ENCODE measurements around the gene CADPS.

CADPS gene

GRCh38 chr3:62542185-62542584 is 333.0 kb downstream of the CADPS start:
- no peak overlapping the region for H3K9ac ChIP-seq
- no peak overlapping the region for H3K4me2 ChIP-seq
- no peaks in the 10 kb centered on the region for H4K20me1 ChIP-seq
- H3K9me3 ChIP-seq = no peaks in the 10 kb centered on the region
- no peaks in the 10 kb centered on the region for H3K4me1 ChIP-seq
- H3K36me3 ChIP-seq = no peaks in the 10 kb centered on the region
- no peak overlapping the region for H3K4me3 ChIP-seq
- no peak for TF ChIP-seq Cebpa-rat (IDR thresholded peaks at IDR 0.05)
- H3K27ac ChIP-seq = no peak overlapping the region
- H3K27me3 ChIP-seq = no peaks in the 10 kb centered on the region

- no peaks in the 10 kb centered on the region for H3K27me3 ChIP-seq
- no peak overlapping the region for H3K4me2 ChIP-seq
- H3K36me3 ChIP-seq = no peaks in the 10 kb centered on the region
- H3K4me1 ChIP-seq = no peaks in the 10 kb centered on the region
- H4K20me1 ChIP-seq = no peaks in the 10 kb centered on the region
- TF ChIP-seq Cebpa-rat (IDR thresholded peaks at IDR 0.05) = no peak
- no peak overlapping the region for H3K9ac ChIP-seq
- H3K9me3 ChIP-seq = no peaks in the 10 kb centered on the region
- no peak overlapping the region for H3K27ac ChIP-seq
- no peak overlapping the region for H3K4me3 ChIP-seq
Observed at GRCh38 chr3:62539762-62540161, 335.5 kb downstream of the CADPS start.

GRCh38 chr3:62538691-62539356 is 336.4 kb downstream of the CADPS start:
- Histone ChIP-seq H3K9me3 (no peaks in the 10 kb centered on the region), H3K4me2 (no peak overlapping the region), H3K27ac (no peak overlapping the region), H3K36me3 (no peaks in the 10 kb centered on the region), H4K20me1 (no peaks in the 10 kb centered on the region), H3K4me1 (no peaks in the 10 kb centered on the region), H3K27me3 (no peaks in the 10 kb centered on the region), H3K9ac (no peak overlapping the region), H3K4me3 (no peak overlapping the region)
- TF ChIP-seq Cebpa-rat (IDR thresholded peaks at IDR 0.05) = no peak

GRCh38 chr3:62534326-62534725 is 340.9 kb downstream of the CADPS start:
- H3K4me2 ChIP-seq = no peak overlapping the region
- no peaks in the 10 kb centered on the region for H4K20me1 ChIP-seq
- H3K9ac ChIP-seq = no peak overlapping the region
- no peaks in the 10 kb centered on the region for H3K27me3 ChIP-seq
- TF ChIP-seq Cebpa-rat (IDR thresholded peaks at IDR 0.05) = no peak
- no peak overlapping the region for H3K4me3 ChIP-seq
- no peaks in the 10 kb centered on the region for H3K4me1 ChIP-seq
- no peaks in the 10 kb centered on the region for H3K36me3 ChIP-seq
- H3K27ac ChIP-seq = no peak overlapping the region
- H3K9me3 ChIP-seq = no peaks in the 10 kb centered on the region

GRCh38 chr3:62532796-62533195 is 342.4 kb downstream of the CADPS start:
- H3K27ac ChIP-seq = no peak overlapping the region
- TF ChIP-seq Cebpa-rat (IDR thresholded peaks at IDR 0.05) = no peak
- H3K36me3 ChIP-seq = no peaks in the 10 kb centered on the region
- H3K4me1 ChIP-seq = no peaks in the 10 kb centered on the region
- H4K20me1 ChIP-seq = no peaks in the 10 kb centered on the region
- H3K4me2 ChIP-seq = no peak overlapping the region
- no peaks in the 10 kb centered on the region for H3K27me3 ChIP-seq
- no peak overlapping the region for H3K4me3 ChIP-seq
- H3K9me3 ChIP-seq = no peaks in the 10 kb centered on the region
- no peak overlapping the region for H3K9ac ChIP-seq

- H3K4me2 ChIP-seq = no peak overlapping the region
- no peaks in the 10 kb centered on the region for H3K9me3 ChIP-seq
- H3K36me3 ChIP-seq = no peaks in the 10 kb centered on the region
- no peaks in the 10 kb centered on the region for H3K27me3 ChIP-seq
- H3K4me1 ChIP-seq = no peaks in the 10 kb centered on the region
- no peak overlapping the region for H3K27ac ChIP-seq
- H3K9ac ChIP-seq = no peak overlapping the region
- H3K4me3 ChIP-seq = no peak overlapping the region
- no peaks in the 10 kb centered on the region for H4K20me1 ChIP-seq
- no peak for TF ChIP-seq Cebpa-rat (IDR thresholded peaks at IDR 0.05)
Observed at GRCh38 chr3:62531981-62532380, 343.2 kb downstream of the CADPS start.

- Histone ChIP-seq H3K9ac (no peak overlapping the region), H3K4me3 (no peak overlapping the region), H3K27ac (no peak overlapping the region), H3K9me3 (no peaks in the 10 kb centered on the region), H3K27me3 (no peaks in the 10 kb centered on the region), H3K4me1 (no peaks in the 10 kb centered on the region), H3K36me3 (no peaks in the 10 kb centered on the region), H4K20me1 (no peaks in the 10 kb centered on the region), H3K4me2 (no peak overlapping the region)
- no peak for TF ChIP-seq Cebpa-rat (IDR thresholded peaks at IDR 0.05)
Observed at GRCh38 chr3:62531493-62531892, 343.7 kb downstream of the CADPS start.

- no peaks in the 10 kb centered on the region for H3K36me3 ChIP-seq
- TF ChIP-seq Cebpa-rat (IDR thresholded peaks at IDR 0.05) = no peak
- H3K4me3 ChIP-seq = no peak overlapping the region
- no peak overlapping the region for H3K9ac ChIP-seq
- no peaks in the 10 kb centered on the region for H3K9me3 ChIP-seq
- H3K27ac ChIP-seq = no peak overlapping the region
- no peak overlapping the region for H3K4me2 ChIP-seq
- no peaks in the 10 kb centered on the region for H4K20me1 ChIP-seq
- no peaks in the 10 kb centered on the region for H3K4me1 ChIP-seq
- no peaks in the 10 kb centered on the region for H3K27me3 ChIP-seq
Observed at GRCh38 chr3:62529230-62529629, 346.0 kb downstream of the CADPS start.

- Histone ChIP-seq H3K27me3 (no peaks in the 10 kb centered on the region), H3K4me3 (no peak overlapping the region), H3K4me1 (no peaks in the 10 kb centered on the region), H3K27ac (no peak overlapping the region), H3K9me3 (no peaks in the 10 kb centered on the region), H3K4me2 (no peak overlapping the region), H3K36me3 (no peaks in the 10 kb centered on the region), H3K9ac (no peak overlapping the region), H4K20me1 (no peaks in the 10 kb centered on the region)
- TF ChIP-seq Cebpa-rat (IDR thresholded peaks at IDR 0.05) = no peak
Observed at GRCh38 chr3:62527474-62527873, 347.7 kb downstream of the CADPS start.

- no peaks in the 10 kb centered on the region for H3K9me3 ChIP-seq
- H3K27ac ChIP-seq = no peak overlapping the region
- H3K27me3 ChIP-seq = no peaks in the 10 kb centered on the region
- H4K20me1 ChIP-seq = no peaks in the 10 kb centered on the region
- no peaks in the 10 kb centered on the region for H3K36me3 ChIP-seq
- H3K9ac ChIP-seq = no peak overlapping the region
- no peak overlapping the region for H3K4me2 ChIP-seq
- no peak overlapping the region for H3K4me3 ChIP-seq
- no peak for TF ChIP-seq Cebpa-rat (IDR thresholded peaks at IDR 0.05)
- H3K4me1 ChIP-seq = no peaks in the 10 kb centered on the region
Observed at GRCh38 chr3:62525281-62525680, 349.9 kb downstream of the CADPS start.

GRCh38 chr3:62523672-62524071 is 351.5 kb downstream of the CADPS start:
- Histone ChIP-seq H3K9me3 (no peaks in the 10 kb centered on the region), H4K20me1 (no peaks in the 10 kb centered on the region), H3K27me3 (no peaks in the 10 kb centered on the region), H3K27ac (no peak overlapping the region), H3K9ac (no peak overlapping the region), H3K4me3 (no peak overlapping the region), H3K36me3 (no peaks in the 10 kb centered on the region), H3K4me2 (no peak overlapping the region), H3K4me1 (no peaks in the 10 kb centered on the region)
- no peak for TF ChIP-seq Cebpa-rat (IDR thresholded peaks at IDR 0.05)
